Lower leg skin (tissue), 4 donors: ENCODE data around the gene PRPS2. TPM values are rescaled to one million over a fixed set of nuclear protein-coding genes. Genes with fewer than 3 reads are reported as not detected.

Source experiments
- DNase-seq, 2 donors: peaks; one replicate each; pipeline ENCODE4 v3.0.0-alpha.2; 2019; ENCODE audit warnings: low spot score in 2 of 2
- H3K4me3 ChIP-seq: fragments of 200-600 bp; sonication (generic); 2 replicates; pipeline ENCODE4 v1.5.1; 2017; ENCODE audit warnings: mild to moderate bottlenecking, low read depth; ENCODE audit not compliant: poor library complexity, severe bottlenecking
- POLR2A ChIP-seq, 2 donors: fragments of 450-650 bp; IDR thresholded peaks; one replicate each; pipeline ENCODE4 v1.6.1; 2016 to 2017; ENCODE audit warnings: antibody characterized with exemption in 2 of 2, mild to moderate bottlenecking in 1 of 2, moderate library complexity in 1 of 2
- WGBS, 2 donors: methylation state at CpG; one replicate each; pipeline ENCODE4 v1.1.5; 2018; 5-methylcytosine and 5-hydroxymethylcytosine counted together
- intact Hi-C: fragments of 100-400 bp; cut with DNase I; formaldehyde crosslinking; loops from one replicate; pipeline ENCODE4 v1.15.0; 2023; ENCODE audit warnings: low total_unique reads
- total RNA-seq, 4 donors: library from RNA; depleted of rRNA; stranded (reverse); fragments of >200 nt; gene quantifications; one replicate each; pipeline ENCODE4 v1.1.0, GENCODE V29; 2016
- TF ChIP-seq, protein P1 (sequence below), 3 donors: fragments of 450-650 bp; IDR thresholded peaks; one replicate each; pipeline ENCODE4 v1.5.1; 2016; ENCODE audit warnings: antibody characterized with exemption in 3 of 3, mild to moderate bottlenecking in 3 of 3, moderate library complexity in 2 of 3

The PRPS2 gene
- total RNA-seq: 100 to 1,000 TPM in 2 of 4 donors, 10 to 100 TPM in 2; 49.5 to 113 (median 97.9) TPM

DNA sequence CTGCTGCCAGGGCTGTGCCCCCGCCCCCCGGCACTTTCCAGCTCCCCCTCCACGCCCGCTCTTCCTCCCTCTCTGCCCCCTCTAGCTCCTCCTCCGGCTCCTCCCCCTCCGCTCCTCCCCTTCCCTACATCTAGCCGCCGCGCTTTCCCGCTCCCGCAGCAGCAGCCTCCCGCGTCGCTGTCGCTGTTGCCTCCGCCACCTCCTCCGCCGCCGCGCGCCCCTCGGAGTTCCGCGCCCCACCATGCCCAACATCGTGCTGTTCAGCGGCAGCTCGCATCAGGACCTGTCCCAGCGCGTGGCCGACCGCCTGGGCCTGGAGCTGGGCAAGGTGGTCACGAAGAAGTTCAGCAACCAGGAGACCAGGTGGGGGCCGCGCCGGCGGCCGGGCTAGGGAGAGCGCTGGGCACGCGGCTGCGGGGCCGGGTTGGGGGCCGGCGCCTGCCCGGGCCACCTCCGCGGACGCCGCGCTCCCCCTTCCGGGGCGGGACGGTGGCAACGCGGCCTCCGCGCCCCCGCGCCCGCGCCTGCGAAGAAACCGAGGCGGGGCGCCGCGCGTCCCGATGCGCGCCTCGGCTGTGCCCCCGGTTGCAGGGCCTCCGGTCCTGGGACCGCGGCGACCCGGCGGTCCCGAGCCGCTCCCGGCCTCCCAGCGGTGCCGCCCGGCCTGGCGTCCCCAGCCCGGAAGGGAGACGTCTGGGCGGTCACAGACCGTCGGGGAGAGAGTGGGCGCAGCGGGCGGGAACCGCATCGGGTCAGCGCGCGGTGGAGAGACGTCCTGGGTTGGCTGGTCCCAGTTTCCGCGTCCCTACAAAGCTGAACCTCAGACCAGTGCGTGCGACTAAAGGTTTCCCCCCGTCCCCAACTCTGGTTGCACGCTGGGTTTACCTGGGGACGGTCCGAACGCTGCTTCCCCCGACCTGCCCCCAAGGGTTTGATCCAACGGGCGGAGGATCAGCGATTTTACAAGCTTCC lies at the start of gene PRPS2:
Gene PRPS2, plus strand, starts transcription at position 156 of the 972 bp plus-strand sequence. Its CDS starts 86 bp downstream, at position 242.
- WGBS, 2 donors: 1 to 35% methylated on average over 15 to 89 of the region's 113 CpGs
- no peak for TF ChIP-seq POLR2A (IDR thresholded peaks at IDR 0.05)
- TF ChIP-seq, protein P1, sequence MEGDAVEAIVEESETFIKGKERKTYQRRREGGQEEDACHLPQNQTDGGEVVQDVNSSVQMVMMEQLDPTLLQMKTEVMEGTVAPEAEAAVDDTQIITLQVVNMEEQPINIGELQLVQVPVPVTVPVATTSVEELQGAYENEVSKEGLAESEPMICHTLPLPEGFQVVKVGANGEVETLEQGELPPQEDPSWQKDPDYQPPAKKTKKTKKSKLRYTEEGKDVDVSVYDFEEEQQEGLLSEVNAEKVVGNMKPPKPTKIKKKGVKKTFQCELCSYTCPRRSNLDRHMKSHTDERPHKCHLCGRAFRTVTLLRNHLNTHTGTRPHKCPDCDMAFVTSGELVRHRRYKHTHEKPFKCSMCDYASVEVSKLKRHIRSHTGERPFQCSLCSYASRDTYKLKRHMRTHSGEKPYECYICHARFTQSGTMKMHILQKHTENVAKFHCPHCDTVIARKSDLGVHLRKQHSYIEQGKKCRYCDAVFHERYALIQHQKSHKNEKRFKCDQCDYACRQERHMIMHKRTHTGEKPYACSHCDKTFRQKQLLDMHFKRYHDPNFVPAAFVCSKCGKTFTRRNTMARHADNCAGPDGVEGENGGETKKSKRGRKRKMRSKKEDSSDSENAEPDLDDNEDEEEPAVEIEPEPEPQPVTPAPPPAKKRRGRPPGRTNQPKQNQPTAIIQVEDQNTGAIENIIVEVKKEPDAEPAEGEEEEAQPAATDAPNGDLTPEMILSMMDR (IDR thresholded peaks at IDR 0.05): no peak
- peak; percentile 53 to 93 for DNase-seq
- H3K4me3 ChIP-seq: peak within 1 kb of the TSS; percentile 68
- intact Hi-C loops: no loop called here

DNA sequence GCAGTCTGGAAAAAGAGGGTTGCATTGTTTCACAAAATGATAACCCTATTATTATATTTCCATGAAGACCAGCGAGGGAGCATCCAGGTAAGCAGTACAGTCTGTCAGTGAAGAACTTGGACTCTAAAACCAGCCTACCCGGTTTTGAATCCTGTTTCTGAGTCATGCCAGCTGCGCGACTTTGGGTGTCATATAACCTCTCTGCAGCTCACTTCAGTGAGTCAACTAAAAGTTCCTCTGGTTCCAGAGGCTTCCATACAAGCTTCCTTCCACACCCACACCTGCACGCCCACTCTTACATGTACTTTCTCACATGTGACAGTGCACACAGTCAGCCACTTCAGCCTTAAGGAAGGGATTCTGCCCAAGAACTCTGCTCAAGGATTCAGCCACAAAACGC lies 49.8 kb upstream of the PRPS2 start:
- peak in 1 of 2 donors; percentile 15 for DNase-seq
- no peak overlapping the region for H3K4me3 ChIP-seq
- intact Hi-C loops: no loop called here
- TF ChIP-seq POLR2A (IDR thresholded peaks at IDR 0.05): no peak
- TF ChIP-seq, protein P1 (IDR thresholded peaks at IDR 0.05): no peak
- 42 to 66% methylated on average over 6 of the region's 6 CpGs for WGBS, 2 donors

DNA sequence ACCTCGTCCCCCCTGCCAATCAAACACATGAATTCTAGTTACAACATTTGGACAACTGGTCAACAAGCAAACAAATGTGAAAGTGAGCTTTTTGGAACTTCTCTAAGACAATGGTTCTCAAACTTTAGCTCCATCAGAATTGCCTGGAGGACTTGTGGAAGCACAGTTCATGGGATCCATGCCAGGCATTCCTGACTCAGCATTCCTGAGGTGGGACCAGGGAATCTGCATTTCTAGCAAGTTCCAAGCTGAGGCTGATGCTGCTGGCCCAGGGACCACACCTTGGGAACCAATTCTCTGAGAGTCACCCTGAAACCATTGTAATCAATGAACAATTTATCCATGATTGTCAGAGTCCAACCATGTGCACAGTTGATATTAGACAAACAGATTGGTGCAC lies 43.8 kb upstream of the PRPS2 start:
- H3K4me3 ChIP-seq: no peak overlapping the region
- 67 to 89% methylated on average over 1 of the region's 1 CpG for WGBS, 2 donors
- intact Hi-C loops: no loop called here
- TF ChIP-seq POLR2A (IDR thresholded peaks at IDR 0.05): no peak
- TF ChIP-seq, protein P1 (IDR thresholded peaks at IDR 0.05): no peak
- DNase-seq: no peak

DNA sequence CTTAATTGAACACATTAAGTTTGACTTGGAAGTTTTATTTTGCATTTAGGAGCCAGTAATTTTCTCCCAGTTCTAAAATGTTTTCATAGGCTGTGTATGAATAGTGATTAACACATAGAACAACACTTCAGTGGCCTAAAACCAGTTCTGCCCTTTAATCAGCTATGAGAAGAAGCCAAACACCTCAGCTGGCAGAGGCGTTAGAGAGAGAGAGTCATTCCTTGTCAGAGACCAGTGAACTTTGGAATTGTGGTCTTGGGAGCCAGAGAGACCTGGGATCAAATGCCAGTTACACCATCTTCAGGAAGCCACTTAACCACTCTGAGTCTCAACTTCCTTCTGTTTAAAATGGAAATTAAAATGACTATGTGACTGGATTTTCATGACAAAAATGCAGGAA lies 39.3 kb upstream of the PRPS2 start:
- no peak overlapping the region for H3K4me3 ChIP-seq
- 50 to 52% methylated on average over 1 of the region's 1 CpG for WGBS, 2 donors
- TF ChIP-seq, protein P1 (IDR thresholded peaks at IDR 0.05): no peak
- TF ChIP-seq POLR2A (IDR thresholded peaks at IDR 0.05): no peak
- intact Hi-C loops: no loop called here
- DNase-seq: no peak

DNA sequence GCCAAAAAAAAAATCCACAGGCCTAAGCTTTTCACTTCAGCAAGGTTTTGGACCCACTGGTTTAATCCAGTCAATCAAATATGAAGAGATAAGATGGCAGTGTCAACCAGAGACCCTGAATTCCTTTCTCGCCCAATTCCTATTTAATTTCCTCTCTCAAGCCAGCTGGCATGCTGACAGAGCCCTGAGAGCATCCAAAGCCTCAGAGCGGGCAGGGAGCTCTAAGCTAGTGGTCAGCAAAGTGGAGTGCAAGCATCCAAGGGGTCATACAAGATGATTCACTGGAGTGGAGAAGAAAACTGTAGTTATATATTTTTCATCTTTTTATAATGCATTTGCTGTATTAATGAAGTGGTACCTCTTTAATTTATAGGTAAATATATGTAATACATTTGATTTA lies 37.8 kb upstream of the PRPS2 start:
- intact Hi-C loops: no loop called here
- 68 to 87% methylated on average over 2 of the region's 2 CpGs for WGBS, 2 donors
- no peak for DNase-seq
- TF ChIP-seq POLR2A (IDR thresholded peaks at IDR 0.05): no peak
- TF ChIP-seq, protein P1 (IDR thresholded peaks at IDR 0.05): no peak
- no peak overlapping the region for H3K4me3 ChIP-seq
